ENCODE measurements around the gene NCSTN.

NCSTN gene

GRCh38 chr1:160342953-160343869 lies at the start of gene NCSTN, which contains the start of gene COPA:
Gene NCSTN (plus strand): TSS chr1:160343383. CDS start chr1:160343397, 14 bp downstream.
Gene COPA (minus strand): TSS chr1:160343250. CDS start chr1:160343170, 80 bp downstream.
- DNase-seq (ENCODE audit: low spot score): peak; percentile 99

- DNase-seq (ENCODE audit: low spot score): no peak
These were observed 47.1 kb upstream of the NCSTN start for GRCh38 chr1:160296036-160296435.

DNA sequence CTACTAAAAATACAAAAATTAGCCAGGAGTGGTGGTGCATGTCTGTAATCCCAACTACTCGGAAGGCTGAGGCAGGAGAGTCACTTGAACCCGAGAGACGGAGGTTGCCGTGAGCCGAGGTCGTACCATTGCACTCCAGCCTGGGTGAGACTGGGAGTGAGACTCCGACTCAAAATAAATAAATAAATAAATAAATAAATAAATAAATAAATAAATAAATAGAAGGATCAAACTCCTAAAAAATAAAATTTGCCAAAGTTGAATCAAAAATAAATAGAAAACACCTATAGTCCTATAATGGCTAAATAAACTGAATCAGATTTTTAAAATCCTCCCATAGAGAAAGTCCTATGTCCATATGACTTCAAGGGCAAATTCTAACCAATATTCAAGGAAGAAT lies 43.0 kb upstream of the NCSTN start:
- no peak for DNase-seq (ENCODE audit: low spot score)

- peak; percentile 62 for DNase-seq (ENCODE audit: low spot score)
These were observed 35.9 kb upstream of the NCSTN start for GRCh38 chr1:160307118-160307791.

- no peak for DNase-seq (ENCODE audit: low spot score)
These were observed 34.6 kb upstream of the NCSTN start for GRCh38 chr1:160308451-160309184.

- DNase-seq (ENCODE audit: low spot score): no peak
These were observed 34.0 kb upstream of the NCSTN start for GRCh38 chr1:160309185-160309557.

DNA sequence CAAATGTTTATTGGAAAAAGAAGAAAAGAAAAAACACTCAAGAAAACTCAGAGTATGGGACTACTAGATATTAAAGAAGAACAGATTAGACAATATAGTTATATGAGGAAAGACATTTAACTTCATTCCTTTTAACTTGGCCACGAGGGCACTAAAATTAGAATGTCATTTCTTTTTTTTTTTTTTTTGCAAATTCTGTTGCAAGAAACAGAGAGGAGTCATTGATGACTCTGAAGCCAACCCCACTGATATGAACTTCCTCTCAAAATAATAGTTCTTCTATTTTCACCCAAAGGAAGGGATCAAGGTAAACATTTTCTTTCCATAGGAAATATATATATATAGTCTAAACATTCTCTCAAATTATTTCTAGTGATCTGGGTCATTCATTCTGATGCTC lies 33.6 kb upstream of the NCSTN start:
- no peak for DNase-seq (ENCODE audit: low spot score)

DNA sequence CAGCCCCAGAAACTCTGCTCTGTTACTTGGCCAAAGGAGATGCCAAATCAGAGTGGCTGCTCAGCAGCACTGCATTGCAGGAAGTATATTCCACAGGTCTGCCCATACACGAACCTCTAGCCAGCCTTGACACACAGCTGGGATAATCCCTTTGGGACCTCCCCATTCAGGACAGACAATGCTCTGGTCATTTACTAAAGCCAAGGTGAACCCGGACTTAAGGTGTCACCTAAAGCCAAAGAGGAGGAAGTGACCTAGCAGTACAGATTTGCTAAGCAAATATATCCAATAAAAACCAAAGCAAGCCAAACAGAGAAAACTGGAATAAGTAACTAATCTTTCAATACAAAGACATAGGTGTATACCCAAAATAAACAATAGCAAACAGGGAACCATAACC lies 27.8 kb upstream of the NCSTN start:
- no peak for DNase-seq (ENCODE audit: low spot score)

GRCh38 chr1:160322831-160323230 lies 20.4 kb upstream of the NCSTN start:
- no peak for DNase-seq (ENCODE audit: low spot score)

- no peak for DNase-seq (ENCODE audit: low spot score)
These were observed 17.9 kb upstream of the NCSTN start for GRCh38 chr1:160325252-160325651.

GRCh38 chr1:160326418-160326817 lies 16.8 kb upstream of the NCSTN start:
- DNase-seq (ENCODE audit: low spot score): no peak

GRCh38 chr1:160328184-160328583 lies 15.0 kb upstream of the NCSTN start:
- DNase-seq (ENCODE audit: low spot score): no peak

- no peak for DNase-seq (ENCODE audit: low spot score)
These were observed 13.1 kb upstream of the NCSTN start for GRCh38 chr1:160330119-160330518.

- DNase-seq (ENCODE audit: low spot score): no peak
These were observed 10.7 kb upstream of the NCSTN start for GRCh38 chr1:160332516-160332915.

GRCh38 chr1:160338580-160338979 lies 4.6 kb upstream of the NCSTN start:
- DNase-seq (ENCODE audit: low spot score): no peak

- DNase-seq (ENCODE audit: low spot score): no peak
These were observed 3.0 kb upstream of the NCSTN start for GRCh38 chr1:160340146-160340545.

DNA sequence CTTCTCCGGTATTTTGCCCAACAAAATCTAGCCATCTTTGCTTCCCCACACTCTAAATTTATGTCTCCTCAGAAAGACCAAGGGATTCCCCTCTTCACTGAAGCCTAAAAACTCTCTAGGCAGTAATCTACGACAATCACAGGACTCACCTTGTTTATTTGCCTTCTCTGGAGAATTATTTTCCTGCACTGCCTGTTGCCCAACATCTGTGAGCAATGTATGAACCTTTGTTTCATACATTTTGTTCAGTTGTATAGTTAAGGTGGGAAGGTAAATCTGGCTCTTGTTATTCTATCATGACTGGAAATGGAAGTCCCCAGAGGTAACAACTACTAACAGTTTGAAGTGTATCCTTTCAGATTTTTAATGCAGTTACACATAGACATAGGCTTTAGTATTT lies 2.3 kb upstream of the NCSTN start:
- DNase-seq (ENCODE audit: low spot score): no peak

GRCh38 chr1:160342526-160342925 lies 657 bp upstream of the NCSTN start:
- peak; percentile 55 for DNase-seq (ENCODE audit: low spot score)

- DNase-seq (ENCODE audit: low spot score): no peak
These were observed 1.1 kb downstream of the NCSTN start for GRCh38 chr1:160344241-160344640.

GRCh38 chr1:160344936-160345335 lies 1.8 kb downstream of the NCSTN start:
- no peak for DNase-seq (ENCODE audit: low spot score)

- no peak for DNase-seq (ENCODE audit: low spot score)
These were observed 3.3 kb downstream of the NCSTN start for GRCh38 chr1:160346463-160346862.

DNA sequence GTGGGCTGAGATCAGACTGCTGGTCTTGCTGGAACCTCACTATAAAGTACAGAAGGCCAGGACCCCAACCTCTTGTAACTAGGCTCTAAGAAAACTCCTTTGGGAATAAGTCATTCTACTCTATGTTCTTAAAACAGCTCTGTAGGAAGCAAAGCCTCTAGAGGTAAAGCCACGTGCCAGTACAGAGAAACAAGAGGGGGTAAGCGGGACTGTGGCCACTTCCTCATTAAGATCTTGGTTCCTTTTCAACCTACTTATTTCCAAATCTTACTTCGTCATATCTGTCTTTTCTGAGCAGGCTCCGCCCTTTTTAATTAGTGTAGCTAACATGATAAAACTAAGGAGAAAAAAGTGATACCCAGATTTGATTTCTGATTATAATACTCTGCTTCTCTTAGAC lies 3.8 kb downstream of the NCSTN start:
- DNase-seq (ENCODE audit: low spot score): peak; percentile 43

DNA sequence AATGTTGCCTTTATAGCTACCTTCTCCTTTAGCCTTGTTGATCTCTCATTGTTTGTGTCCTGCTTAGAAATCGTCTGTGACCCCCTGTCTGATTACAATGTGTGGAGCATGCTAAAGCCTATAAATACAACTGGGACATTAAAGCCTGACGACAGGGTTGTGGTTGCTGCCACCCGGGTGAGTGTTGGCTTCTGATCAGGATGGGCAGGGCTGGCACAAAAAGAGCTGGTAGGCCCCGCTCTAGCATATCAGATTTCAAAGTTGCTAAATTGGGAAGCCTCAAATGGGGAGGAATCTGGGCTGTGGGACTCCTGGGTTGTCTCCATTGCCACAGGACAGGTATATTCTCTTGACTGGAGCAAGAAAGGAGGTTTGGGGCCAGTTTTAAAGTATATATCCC lies 8.4 kb downstream of the NCSTN start:
- no peak for DNase-seq (ENCODE audit: low spot score)
